ENCODE data around the gene SPEN.
"Not testable (repeated sequence)": the region's sequence is repeated elsewhere in the genome, so short reads cannot be mapped to it uniquely, and the experiment has no call there.

Gene SPEN

GRCh38 chr1:15847100-15847892 lies at the start of gene SPEN:
SPEN (plus strand) TSS chr1:15847707; CDS start chr1:15848068, 361 bp downstream.
- peak; percentile 93 for DNase-seq (ENCODE audit: low read depth)

GRCh38 chr1:15799004-15799867 lies 48.3 kb upstream of the SPEN start:
- DNase-seq (ENCODE audit: low read depth): no peak

GRCh38 chr1:15799928-15800835 lies 47.3 kb upstream of the SPEN start:
- no peak for DNase-seq (ENCODE audit: low read depth)

- DNase-seq (ENCODE audit: low read depth): no peak
These were observed 45.1 kb upstream of the SPEN start for GRCh38 chr1:15802234-15802965.

GRCh38 chr1:15803380-15803779 lies 44.1 kb upstream of the SPEN start:
- no peak for DNase-seq (ENCODE audit: low read depth)

- DNase-seq (ENCODE audit: low read depth): no peak
These were observed 43.4 kb upstream of the SPEN start for GRCh38 chr1:15804060-15804459.

- no peak for DNase-seq (ENCODE audit: low read depth)
These were observed 40.4 kb upstream of the SPEN start for GRCh38 chr1:15807121-15807520.

- not testable (repeated sequence) for DNase-seq (ENCODE audit: low read depth)
These were observed 40.0 kb upstream of the SPEN start, which contains the start of gene UQCRHL for GRCh38 chr1:15807549-15807948. UQCRHL (minus strand) TSS chr1:15807649; CDS start chr1:15807649, 0 bp downstream.

GRCh38 chr1:15808955-15809354 lies 38.6 kb upstream of the SPEN start:
- no peak for DNase-seq (ENCODE audit: low read depth)

GRCh38 chr1:15810073-15810472 lies 37.4 kb upstream of the SPEN start:
- no peak for DNase-seq (ENCODE audit: low read depth)

GRCh38 chr1:15816674-15817073 lies 30.8 kb upstream of the SPEN start:
- DNase-seq (ENCODE audit: low read depth): no peak

- no peak for DNase-seq (ENCODE audit: low read depth)
These were observed 27.0 kb upstream of the SPEN start for GRCh38 chr1:15820478-15820877.

GRCh38 chr1:15825800-15826199 lies 21.7 kb upstream of the SPEN start:
- no peak for DNase-seq (ENCODE audit: low read depth)

- no peak for DNase-seq (ENCODE audit: low read depth)
These were observed 20.5 kb upstream of the SPEN start for GRCh38 chr1:15826810-15827507.

- not testable (repeated sequence) for DNase-seq (ENCODE audit: low read depth)
These were observed 19.9 kb upstream of the SPEN start for GRCh38 chr1:15827567-15827966.

- not testable (repeated sequence) for DNase-seq (ENCODE audit: low read depth)
These were observed 18.6 kb upstream of the SPEN start for GRCh38 chr1:15828931-15829330.

- no peak for DNase-seq (ENCODE audit: low read depth)
These were observed 17.2 kb upstream of the SPEN start for GRCh38 chr1:15830258-15830657.

- no peak for DNase-seq (ENCODE audit: low read depth)
These were observed 14.3 kb upstream of the SPEN start for GRCh38 chr1:15833069-15833679.

- DNase-seq (ENCODE audit: low read depth): no peak
These were observed 13.6 kb upstream of the SPEN start for GRCh38 chr1:15833842-15834405.
